K562 (cell line): ENCODE measurements around the gene NRXN3. TPM values are rescaled to one million over a fixed set of nuclear protein-coding genes. Genes with fewer than 3 reads are reported as not detected.

ENCODE experiments used
- ATAC-seq: fragments of 200-7000 bp; cut with Tn5 transposase; 3 replicates; pipeline ENCODE4 v1.9.1; 2020; ENCODE audit warnings: moderate library complexity
- BruUV-seq: library from RNA; stranded (reverse); fragments of 400-500 nt; replicated peaks from 2 replicates; lab custom pipeline; 2021; lab: Mats Ljungman, UMichigan
- CTCF ChIA-PET: fragments of 300-600 bp; formaldehyde crosslinking; extraction: SDS; loops from one replicate; lab custom pipeline; 2021; ENCODE audit warnings: low intra/inter-chr PET ratio; lab: Yijun Ruan, JAX
- POLR2A ChIA-PET: fragments of 300-600, 350-650 bp; sonication (Branson Sonifier 250); formaldehyde crosslinking; extraction: SDS; loops from one replicate; lab custom pipeline; 2021; ENCODE audit warnings: antibody characterized with exemption, inconsistent platforms; lab: Yijun Ruan, JAX
- DNase-seq, 4 experiments: peaks; one replicate each; pipeline versions ENCODE4 v3.0.0 to v3.0.0-alpha.2; 2011 to 2018; ENCODE audit warnings: low spot score in 3 of 4, mixed read lengths in 3 of 4; ENCODE audit errors: extremely low read depth in 1 of 4
- FAIRE-seq: peaks from 2 replicates; lab custom pipeline; 2011; peaks lifted over from hg19 to GRCh38; lab: Jason Lieb, UNC
- H2AFZ ChIP-seq: 2 replicates; pipeline ENCODE4 v1.6.0; 2011; ENCODE audit warnings: low read depth, low read length, control low read depth, inconsistent platforms
- H3K27ac ChIP-seq: fragments of 200-600 bp; 3 replicates; pipeline ENCODE4 v1.8.0; 2011; ENCODE audit warnings: low read depth, mild to moderate bottlenecking, control low read depth, inconsistent platforms, low read length, moderate library complexity, mixed read lengths; ENCODE audit errors: extremely low read depth
- H3K27me3 ChIP-seq, 2 experiments: fragments of 300-600 bp in 1 of 2; 2 replicates in 1 of 2; 3 replicates in 1 of 2; pipeline versions ENCODE4 v1.6.0 to v1.8.0; 2011; ENCODE audit warnings: inconsistent platforms in 2 of 2, low read length in 2 of 2, mild to moderate bottlenecking in 1 of 2, mixed read lengths in 1 of 2, moderate library complexity in 1 of 2; ENCODE audit not compliant: control insufficient read depth in 2 of 2, insufficient read depth in 2 of 2
- H3K36me3 ChIP-seq: fragments of 300-600 bp; 3 replicates; pipeline ENCODE4 v1.8.0; 2011; ENCODE audit warnings: mild to moderate bottlenecking, low read length, inconsistent platforms; ENCODE audit not compliant: control insufficient read depth, insufficient read depth
- H3K4me1 ChIP-seq, 2 experiments: fragments of 200-600 bp in 1 of 2; replicated peaks in 1 of 2; 2 replicates in 1 of 2; 3 replicates in 1 of 2; pipeline versions ENCODE4 v1.5.1 to v1.8.0; 2011; ENCODE audit warnings: inconsistent platforms in 2 of 2, low read length in 2 of 2, mild to moderate bottlenecking in 1 of 2, mixed read lengths in 1 of 2, moderate library complexity in 1 of 2; ENCODE audit not compliant: control insufficient read depth in 2 of 2, insufficient read depth in 2 of 2
- H3K4me2 ChIP-seq: 2 replicates; pipeline ENCODE4 v1.6.1; 2011; ENCODE audit warnings: low read length, control low read depth, inconsistent platforms, mixed read lengths; ENCODE audit not compliant: insufficient read depth
- H3K4me3 ChIP-seq: fragments of 200-600 bp; sonication (generic), shearing (Covaris generic); 2 replicates; pipeline ENCODE4 v1.5.1; 2016; ENCODE audit warnings: control low read depth, inconsistent platforms
- H3K79me2 ChIP-seq: fragments of 200-600 bp; 3 replicates; pipeline ENCODE4 v1.8.0; 2011; ENCODE audit warnings: low read length, inconsistent platforms; ENCODE audit not compliant: control insufficient read depth, insufficient read depth
- H3K9ac ChIP-seq, 2 experiments: 2 replicates each; pipeline versions ENCODE4 v1.6.0 to v1.6.1; 2011; ENCODE audit warnings: low read depth in 2 of 2, low read length in 2 of 2, control low read depth in 1 of 2, inconsistent platforms in 1 of 2, mild to moderate bottlenecking in 1 of 2, mixed read lengths in 1 of 2; ENCODE audit not compliant: insufficient read depth in 1 of 2
- H3K9me1 ChIP-seq: one replicate; pipeline ENCODE4 v1.6.0; 2011; ENCODE audit warnings: inconsistent platforms, mild to moderate bottlenecking, low read length, moderate library complexity; ENCODE audit not compliant: control insufficient read depth, insufficient read depth
- H3K9me3 ChIP-seq: replicated peaks from 2 replicates; pipeline ENCODE4 v1.5.1; 2011; ENCODE audit warnings: low read depth, low read length, inconsistent platforms; ENCODE audit not compliant: control insufficient read depth, insufficient read depth
- H4K20me1 ChIP-seq: replicated peaks from 2 replicates; pipeline ENCODE4 v1.6.1; 2011; ENCODE audit warnings: low read length, inconsistent platforms, mixed read lengths; ENCODE audit not compliant: control insufficient read depth, insufficient read depth
- CHD7 ChIP-seq: fragments of 200-600 bp; sonication (generic); IDR thresholded peaks from one replicate; pipeline ENCODE4 v1.6.1; 2012; ENCODE audit warnings: mild to moderate bottlenecking, low read depth, low read length, inconsistent platforms
- FOXK1 ChIP-seq: sonication (generic); formaldehyde crosslinking; IDR thresholded peaks from 2 replicates; pipeline ENCODE4 v1.8.0; 2022; ENCODE audit warnings: missing genetic modification reagents, mild to moderate bottlenecking, borderline replicate concordance
- GTF2E2 ChIP-seq: fragments of 200-800 bp; sonication (Bioruptor generic); IDR thresholded peaks from 2 replicates; pipeline ENCODE4 v1.6.1; 2016; ENCODE audit warnings: missing genetic modification characterization, missing compliant biosample characterization
- GTF3C2 ChIP-seq: IDR thresholded peaks from 3 replicates; pipeline ENCODE4 v1.6.1; 2011; ENCODE audit warnings: borderline replicate concordance, mild to moderate bottlenecking, moderate library complexity; ENCODE audit not compliant: insufficient read length; ENCODE audit errors: extremely low read depth
- TARDBP ChIP-seq: fragments of 450-650 bp; IDR thresholded peaks from 2 replicates; pipeline ENCODE4 v1.6.1; 2016
- ZSCAN29 ChIP-seq: fragments of 450-650 bp; IDR thresholded peaks from 2 replicates; pipeline ENCODE4 v1.6.1; 2017
- WGBS: fragments of 100-300 bp; shearing (Covaris generic); methylation state at CpG from one replicate; pipeline ENCODE4 v1.1.6; 2016; ENCODE audit warnings: low coverage, mixed read lengths; ENCODE audit not compliant: insufficient coverage; ENCODE audit errors: missing lambda C conversion rate; 5-methylcytosine and 5-hydroxymethylcytosine counted together
- in situ Hi-C: fragments of 300-500 bp; cut with MboI; formaldehyde crosslinking; loops from 4 replicates; pipeline ENCODE4 v1.15.0; 2018; ENCODE audit warnings: inconsistent platforms, mixed read lengths
- intact Hi-C: fragments of 100-400 bp; cut with micrococcal nuclease; formaldehyde crosslinking; loops from 2 replicates; pipeline ENCODE4 v1.14.2; 2022
- polyA plus RNA-seq, 8 experiments: library from polyadenylated mRNA; depleted of rRNA in 4 of 8; stranded (reverse) in 5 of 8; unstranded in 3 of 8; fragments of >200 nt; fragmentation: Nextera tagmentation in 2 of 8; fragmentation: Illumina TruSeq in 1 of 8; extraction: Ambion mirVana in 2 of 8; extraction: Trizol in 1 of 8; gene quantifications; 2 replicates each; pipeline versions ENCODE4 v1.2.1 to v1.2.3, GENCODE V29; 2011 to 2014; ENCODE audit warnings: inconsistent platforms in 1 of 8, missing spikeins in 1 of 8
- total RNA-seq, 7 experiments: library from RNA; depleted of rRNA in 6 of 7; stranded (reverse); fragments of >200 nt in 6 of 7; fragmentation: Illumina TruSeq in 2 of 7; extraction: Trizol in 2 of 7; gene quantifications; 2 replicates each; pipeline versions ENCODE4 v1.2.1 to v1.2.3, GENCODE V29; 2011 to 2021; ENCODE audit warnings: low replicate concordance in 1 of 7

The NRXN3 gene
- total and polyA plus RNA-seq, 9 of the 15 experiments (the other 6 are each of a cell fraction or from before 2014, with no cell fraction given) = 0.09 TPM; not detected in 8

GRCh38 chr14:79369359-79370332, 1199.5 kb downstream of the NRXN3 start:
- 0% methylated on average over 10 of the region's 10 CpGs for WGBS
- in situ Hi-C loops = no loop called here
- FAIRE-seq = no peak
- ATAC-seq = no peak
- Histone ChIP-seq H4K20me1 (no peaks in the 10 kb centered on the region), H3K79me2 (no peaks in the 10 kb centered on the region), H3K4me3 (no peak overlapping the region), H3K36me3 (no peaks in the 10 kb centered on the region), H3K9ac (no peak overlapping the region), H3K9me1 (no peaks in the 10 kb centered on the region), H3K27me3 (no peaks in the 10 kb centered on the region), H2AFZ (no peak overlapping the region), H3K9me3 (no peaks in the 10 kb centered on the region), H3K4me2 (no peak overlapping the region), H3K4me1 (no peaks in the 10 kb centered on the region), H3K27ac (no peak overlapping the region)
- ChIA-PET CTCF (no interaction called here), POLR2A (no interaction called here)
- no TSS peak for BruUV-seq
- intact Hi-C loops = no loop called here
- DNase-seq = no peak
- TF ChIP-seq CHD7 (no peak), ZSCAN29 (no peak), FOXK1 (CRISPR knock-in tag) (no peak), GTF2E2 (no peak), GTF3C2 (no peak), TARDBP (no peak)
